Liver (tissue), 9 donors: ENCODE data around the gene PRPF6. TPM values are rescaled to one million over a fixed set of nuclear protein-coding genes. Genes with fewer than 3 reads are reported as not detected.

Experiments
- DNase-seq: peaks from one replicate; pipeline ENCODE4 v3.0.0-alpha.2; 2017; ENCODE audit warnings: low spot score
- H3K27ac ChIP-seq, 2 donors: one replicate each; pipeline ENCODE4 v1.7.0; 2013; ENCODE audit warnings: inconsistent platforms in 2 of 2, low read length in 2 of 2, control low read depth in 1 of 2, low read depth in 1 of 2, mild to moderate bottlenecking in 1 of 2
- H3K27me3 ChIP-seq, 4 donors: one replicate each; pipeline versions ENCODE4 v1.6.1 to v1.7.0; 2013; ENCODE audit warnings: low read length in 3 of 4, inconsistent platforms in 1 of 4, mild to moderate bottlenecking in 1 of 4, moderate library complexity in 1 of 4; ENCODE audit not compliant: control insufficient read depth in 4 of 4, insufficient read depth in 4 of 4
- H3K36me3 ChIP-seq, 4 donors: one replicate each; pipeline versions ENCODE4 v1.6.1 to v1.7.0; 2013; ENCODE audit warnings: low read length in 3 of 4, mild to moderate bottlenecking in 3 of 4, low read depth in 1 of 4, moderate library complexity in 1 of 4; ENCODE audit not compliant: control insufficient read depth in 4 of 4, insufficient read depth in 3 of 4
- H3K4me1 ChIP-seq, 4 donors: one replicate each; pipeline versions ENCODE4 v1.6.1 to v1.7.0; 2013; ENCODE audit warnings: low read length in 3 of 4, mild to moderate bottlenecking in 3 of 4, moderate library complexity in 1 of 4; ENCODE audit not compliant: control insufficient read depth in 4 of 4, insufficient read depth in 4 of 4
- H3K4me3 ChIP-seq, 3 donors: one replicate each; pipeline versions ENCODE4 v1.6.1 to v1.7.0; 2013; ENCODE audit warnings: low read length in 3 of 3, control low read depth in 1 of 3, low read depth in 1 of 3, mild to moderate bottlenecking in 1 of 3
- H3K9ac ChIP-seq, 2 donors: one replicate each; pipeline ENCODE4 v1.7.0; 2013; ENCODE audit warnings: low read length in 2 of 2, mild to moderate bottlenecking in 2 of 2, moderate library complexity in 2 of 2, control low read depth in 1 of 2, low read depth in 1 of 2
- H3K9me3 ChIP-seq, 4 donors: one replicate each; pipeline versions ENCODE4 v1.6.1 to v1.7.0; 2013; ENCODE audit warnings: low read length in 3 of 4; ENCODE audit not compliant: control insufficient read depth in 4 of 4
- CTCF ChIP-seq: fragments of 150-350 bp; IDR thresholded peaks from 2 replicates; pipeline ENCODE4 v1.5.1; 2017; ENCODE audit warnings: improper control_type of control experiment, low read depth, low read length; ENCODE audit not compliant: missing input control
- EGR1 ChIP-seq, 2 donors: IDR thresholded peaks; 2 replicates each; pipeline ENCODE4 v1.6.1; 2016 to 2018; ENCODE audit warnings: antibody characterized with exemption in 2 of 2, low read depth in 2 of 2
- JUND ChIP-seq, 2 donors: IDR thresholded peaks; 2 replicates each; pipeline ENCODE4 v1.6.1; 2016; ENCODE audit warnings: antibody characterized with exemption in 2 of 2
- NR2F2 ChIP-seq: IDR thresholded peaks from 2 replicates; pipeline ENCODE4 v1.6.1; 2016; ENCODE audit warnings: antibody characterized with exemption
- REST ChIP-seq: IDR thresholded peaks from 2 replicates; pipeline ENCODE4 v1.6.1; 2016; ENCODE audit warnings: antibody characterized with exemption, mild to moderate bottlenecking
- TAF1 ChIP-seq: conservative IDR thresholded peaks from 2 replicates; pipeline ENCODE4 v1.6.1; 2016; ENCODE audit warnings: antibody characterized with exemption, mild to moderate bottlenecking
- WGBS: extraction: QIAGEN DNeasy Blood & Tissue Kit; methylation state at CpG from one replicate; pipeline ENCODE4 v1.1.7; 2013; 5-methylcytosine and 5-hydroxymethylcytosine counted together
- polyA plus RNA-seq, 2 donors: library from polyadenylated mRNA; stranded (reverse) in 1 of 2; unstranded in 1 of 2; fragments of 200-250 nt in 1 of 2; fragments of >200 nt in 1 of 2; fragmentation: Nextera tagmentation in 1 of 2; extraction: Ambion mirVana in 1 of 2; gene quantifications; one replicate each; pipeline versions ENCODE4 v1.2.1 to v1.2.3, GENCODE V29; 2013 to 2015
- total RNA-seq, 2 donors: library from RNA; depleted of rRNA; stranded (reverse); fragments of >200 nt; gene quantifications; one replicate each; pipeline ENCODE4 v1.2.3, GENCODE V29; 2014
- TF ChIP-seq, protein P1 (sequence below): IDR thresholded peaks from 2 replicates; pipeline ENCODE4 v1.6.1; 2016; ENCODE audit warnings: antibody characterized with exemption
- donor health status: healthy.
- donor health status: healthy.
- donor health status: healthy.
- donor health status: healthy.
- donor health status: healthy.

The PRPF6 gene
- total and polyA plus RNA-seq, 4 donors, result 16.3 to 24.9 (median 23.1) TPM

DNA sequence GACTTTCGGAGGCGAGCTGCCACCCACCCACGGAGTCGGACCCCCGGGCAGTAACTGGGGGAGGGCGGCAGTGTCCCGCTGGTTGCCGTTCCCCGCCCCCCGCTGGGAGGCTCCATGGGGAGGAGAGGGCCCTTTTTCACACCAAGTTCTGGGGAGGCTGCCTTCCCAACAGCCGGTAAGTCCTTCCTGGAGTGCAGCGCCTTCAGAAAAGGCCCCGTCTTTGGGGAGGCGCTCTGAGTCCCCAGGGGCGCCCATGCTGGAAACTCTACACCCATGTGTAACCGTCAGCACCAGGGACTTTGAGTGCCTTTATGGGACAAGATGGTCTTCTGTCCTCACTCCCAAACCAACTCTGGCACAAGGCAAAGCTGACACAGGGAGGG is 68.9 kb downstream of the PRPF6 start:
- Histone ChIP-seq H3K4me3 (peak overlapping the region in 1 of 3 donors; percentile 51), H3K27me3 (peaks cover 0 to 11% (median 3%) of the 10 kb centered on the region in 4 donors), H3K36me3 (no peaks in the 10 kb centered on the region), H3K4me1 (peaks cover 0 to 8% (median 2%) of the 10 kb centered on the region in 4 donors), H3K27ac (peak overlapping the region; percentile 9 to 63), H3K9me3 (no peaks in the 10 kb centered on the region), H3K9ac (no peak overlapping the region)
- WGBS, result 28% methylated on average over 16 of the region's 16 CpGs
- no peak for DNase-seq
- TF ChIP-seq, protein P1, sequence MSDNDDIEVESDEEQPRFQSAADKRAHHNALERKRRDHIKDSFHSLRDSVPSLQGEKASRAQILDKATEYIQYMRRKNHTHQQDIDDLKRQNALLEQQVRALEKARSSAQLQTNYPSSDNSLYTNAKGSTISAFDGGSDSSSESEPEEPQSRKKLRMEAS, result no peak
- TF ChIP-seq TAF1 (no peak), JUND (IDR thresholded peaks at IDR 0.05) (no peak), NR2F2 (no peak), EGR1 (IDR thresholded peaks at IDR 0.05; ENCODE audit: low read depth in 2 of 2) (no peak)

DNA sequence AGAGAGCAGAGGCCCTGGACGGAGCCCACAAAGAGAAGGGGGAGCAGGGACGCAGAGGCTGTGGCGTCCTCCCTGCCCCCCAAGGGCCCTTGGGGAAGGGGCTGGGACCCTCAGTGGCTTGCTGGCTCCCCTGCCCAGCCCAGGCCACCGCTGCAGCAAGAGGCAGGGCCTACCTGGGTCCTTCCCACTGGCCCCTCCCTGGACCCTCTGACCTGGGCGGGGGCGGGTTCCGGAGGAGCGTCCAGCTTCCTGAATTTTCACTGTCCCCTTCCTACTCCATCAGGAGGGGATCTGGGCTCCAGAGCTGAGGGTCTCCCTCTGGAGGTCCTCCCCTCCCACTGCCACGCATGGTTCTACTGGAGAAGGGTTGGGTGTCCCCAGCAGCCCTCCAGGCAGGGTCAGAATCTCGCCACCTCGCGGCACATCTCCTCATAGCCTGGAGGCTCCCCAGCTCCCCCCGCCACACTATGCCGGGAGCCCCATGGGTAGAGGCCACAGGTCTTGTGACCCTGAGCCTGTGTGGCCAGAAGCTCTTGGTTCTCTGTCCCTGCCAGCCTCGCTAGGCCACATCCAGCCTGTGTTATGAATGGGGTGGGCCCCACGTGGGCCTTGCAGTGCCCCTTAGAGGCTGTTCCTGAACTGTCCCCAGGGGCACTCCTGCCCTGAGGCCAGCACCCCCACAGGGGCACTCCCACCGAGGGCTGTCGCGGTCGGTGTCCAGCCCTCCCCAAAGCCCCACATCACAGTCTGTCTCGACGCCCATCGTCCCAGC is 69.5 kb downstream of the PRPF6 start:
- H3K4me1 ChIP-seq, result peaks cover 0 to 8% (median 2%) of the 10 kb centered on the region in 4 donors
- H3K9me3 ChIP-seq, result no peaks in the 10 kb centered on the region
- H3K9ac ChIP-seq, result no peak overlapping the region
- H3K4me3 ChIP-seq, result no peak overlapping the region
- no peaks in the 10 kb centered on the region for H3K36me3 ChIP-seq
- DNase-seq, result no peak
- H3K27me3 ChIP-seq, result peaks cover 0 to 11% (median 3%) of the 10 kb centered on the region in 4 donors
- WGBS, result 66% methylated on average over 23 of the region's 23 CpGs
- TF ChIP-seq CTCF, result no peak
- peak; percentile 26 for TF ChIP-seq NR2F2
- H3K27ac ChIP-seq, result peak overlapping the region; percentile 9 to 63

DNA sequence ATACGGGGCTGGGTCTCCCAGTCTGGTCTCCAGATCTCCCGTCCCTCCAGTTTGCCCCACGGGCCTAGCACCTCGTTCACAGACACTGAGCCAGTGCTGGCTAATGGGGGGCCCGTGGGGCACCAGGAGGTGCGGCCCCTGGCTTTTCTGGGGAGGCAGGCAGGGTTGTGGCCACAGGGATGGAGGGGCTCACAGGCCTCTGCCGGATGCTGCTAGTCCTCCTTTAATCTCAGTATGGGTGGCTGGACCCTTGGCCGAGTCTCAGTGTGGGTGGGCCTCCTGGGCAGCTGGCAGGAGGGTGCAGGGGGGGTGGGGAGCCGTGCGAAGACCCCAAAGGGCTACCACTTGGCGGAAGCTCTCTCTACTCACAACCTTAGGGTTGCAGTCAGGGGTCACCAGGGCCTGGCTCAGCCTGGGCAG is 70.1 kb downstream of the PRPF6 start:
- H3K9ac ChIP-seq, result no peak overlapping the region
- DNase-seq, result no peak
- H3K4me3 ChIP-seq, result no peak overlapping the region

More for the DNA sequence above, 70.1 kb downstream of the PRPF6 start:
- Histone ChIP-seq H3K4me1 (peaks cover 0 to 10% (median 2%) of the 10 kb centered on the region in 4 donors), H3K27ac (peak overlapping the region; percentile 9 to 63), H3K27me3 (peaks cover 0 to 11% (median 3%) of the 10 kb centered on the region in 4 donors), H3K36me3 (no peaks in the 10 kb centered on the region), H3K9me3 (no peaks in the 10 kb centered on the region)
- TF ChIP-seq REST, result no peak
- no peak for TF ChIP-seq EGR1 (IDR thresholded peaks at IDR 0.05; ENCODE audit: low read depth in 2 of 2)
- 65% methylated on average over 11 of the region's 11 CpGs for WGBS
